Fibroblast of upper back skin (primary cell): Measurements from ENCODE around the gene ISLR.

ENCODE experiments used
- DNase-seq: peaks from one replicate; pipeline ENCODE4 v3.0.0-alpha.2; 2013

The ISLR gene

DNA sequence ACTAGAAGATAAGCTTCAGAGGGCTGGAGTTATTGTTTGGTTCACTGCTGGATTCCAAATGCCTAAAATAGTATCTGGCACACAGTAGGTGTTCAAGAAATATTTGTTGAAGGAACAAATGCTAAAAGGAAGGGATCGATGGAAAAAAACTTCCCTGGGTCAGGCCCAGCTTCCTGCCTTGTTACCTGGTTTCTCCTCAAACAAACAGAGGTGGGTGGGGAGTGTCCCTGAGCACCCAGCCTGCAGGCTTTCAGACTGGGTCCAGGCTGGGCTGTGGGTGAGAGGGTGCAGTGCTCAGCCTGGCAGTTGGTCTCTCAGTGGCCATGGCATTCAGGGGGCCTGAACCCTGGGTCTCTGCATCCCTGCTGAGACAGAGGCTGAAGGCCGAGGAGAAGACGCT is 43.4 kb downstream of the ISLR start:
- DNase-seq: no peak

DNA sequence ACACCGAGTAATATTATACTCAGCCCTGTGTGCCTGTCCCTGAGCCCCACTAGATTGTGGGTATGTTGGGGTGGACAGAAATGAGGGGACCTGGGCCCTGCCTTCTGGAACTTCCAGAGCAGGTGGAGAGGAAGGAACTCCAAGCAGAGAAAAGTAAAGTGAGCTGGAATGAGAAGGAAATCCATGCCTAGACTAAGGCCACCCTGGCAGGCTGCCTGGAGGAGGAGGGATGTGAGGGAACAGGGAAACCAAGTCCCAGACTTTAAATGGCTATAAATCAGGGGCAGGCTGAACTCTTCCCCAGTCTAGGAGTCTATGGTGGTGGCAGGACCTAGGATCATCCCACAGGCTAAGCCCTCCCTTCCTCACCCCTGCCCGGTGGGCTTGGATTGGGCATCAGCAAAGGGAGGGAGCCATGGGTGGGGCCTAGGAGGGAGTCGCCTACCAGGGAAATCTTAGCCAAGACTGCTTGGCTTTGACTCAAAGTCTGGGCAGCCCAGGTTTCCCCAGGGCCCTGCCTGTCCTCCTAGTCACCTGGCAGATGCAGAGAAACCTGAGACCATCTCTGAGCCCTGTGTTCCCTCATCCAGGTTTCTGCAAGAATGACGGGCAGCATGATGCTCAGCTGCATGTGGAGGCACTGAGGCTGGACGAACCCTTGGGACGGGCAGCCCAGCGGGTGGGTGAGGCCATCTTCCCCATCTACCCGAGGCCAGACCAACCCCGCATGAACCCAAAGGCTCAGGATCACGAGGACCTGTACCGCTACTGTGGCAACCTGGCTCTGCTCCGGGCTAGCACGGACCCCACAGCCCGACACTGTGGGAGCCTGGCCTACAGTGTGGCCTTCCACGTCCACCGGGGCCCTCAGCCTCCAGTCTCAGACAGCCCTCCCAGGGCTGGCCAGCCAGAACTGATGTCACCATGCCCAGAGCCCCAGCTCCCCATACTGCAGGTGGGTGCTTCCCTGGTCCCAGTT is 44.7 kb downstream of the ISLR start:
- DNase-seq: no peak

DNA sequence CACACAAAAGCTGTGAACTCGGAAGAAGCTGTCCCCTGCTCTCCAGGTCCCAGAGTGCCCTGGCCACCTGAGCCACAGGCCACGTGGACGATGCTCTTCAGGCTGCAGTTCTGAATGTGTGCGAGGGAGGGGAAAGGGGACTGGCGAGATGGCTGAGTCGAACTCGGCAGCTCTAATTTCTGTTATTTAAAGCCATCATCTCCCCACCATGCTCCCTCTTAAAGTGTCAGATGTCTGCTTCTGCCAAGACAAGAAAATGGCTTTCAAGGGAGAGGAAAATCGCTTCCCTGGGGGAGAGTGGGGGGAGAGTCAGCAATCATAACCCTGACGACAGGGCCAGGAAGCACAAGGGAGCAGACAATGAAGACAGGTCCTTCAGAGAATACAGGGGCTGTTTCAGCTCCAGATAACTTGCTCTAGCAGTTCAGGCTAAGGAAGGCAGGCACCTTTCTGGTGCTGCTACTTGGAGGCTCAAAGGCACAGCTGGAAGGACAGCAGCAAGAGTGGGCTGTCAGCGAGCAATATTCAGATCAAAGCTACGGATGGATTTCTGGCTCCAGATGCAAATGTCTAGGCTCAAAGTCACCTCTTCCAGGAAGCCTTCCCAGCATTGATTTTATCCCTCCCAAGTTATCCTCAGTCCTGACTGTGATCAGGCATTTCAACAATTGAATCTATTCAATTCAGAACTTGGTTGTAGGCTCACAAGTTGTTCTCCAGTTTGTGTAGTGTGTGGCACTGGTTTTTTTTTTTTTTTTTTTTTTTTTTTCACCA is 47.2 kb downstream of the ISLR start:
- DNase-seq: no peak

DNA sequence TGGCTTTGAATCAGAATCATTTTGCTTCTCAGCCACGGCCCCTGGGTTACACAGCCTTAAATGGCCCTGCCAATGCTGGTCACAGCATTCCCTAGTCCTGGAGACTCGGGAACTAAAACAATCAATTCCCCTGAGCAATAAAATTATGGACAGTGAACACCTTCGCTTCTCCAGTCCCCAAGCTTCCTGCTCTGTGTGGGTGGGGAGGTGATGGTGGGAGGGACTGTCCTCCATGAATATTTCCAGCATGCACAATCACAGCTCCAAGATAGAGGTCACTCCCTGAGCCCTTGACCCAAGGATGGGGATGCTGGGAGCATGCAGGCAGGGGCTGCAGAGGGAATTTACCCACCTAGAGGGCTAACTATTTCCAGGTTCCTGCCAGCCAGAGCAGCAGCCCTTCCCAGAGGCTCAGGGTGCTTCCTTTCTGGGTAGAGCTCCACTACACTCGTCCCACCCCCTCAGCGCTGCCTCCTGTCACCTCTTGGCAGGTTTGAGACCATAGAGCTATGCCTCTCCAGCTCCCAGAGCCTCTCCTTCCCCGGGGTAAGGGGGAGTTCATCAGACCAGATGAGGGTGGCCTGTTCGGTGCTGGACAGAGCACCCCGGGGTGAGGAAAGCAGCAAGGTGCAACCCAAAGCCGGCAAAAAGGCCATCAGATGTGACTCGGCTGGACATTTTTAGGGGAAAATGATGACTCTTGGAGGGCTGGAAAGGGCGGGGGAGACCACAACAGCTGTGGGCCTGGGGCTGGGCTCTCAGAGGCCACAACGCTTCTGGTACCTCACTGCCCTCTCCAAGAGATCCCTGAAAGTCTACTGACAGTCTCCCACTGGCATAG is 48.1 kb downstream of the ISLR start:
- DNase-seq: no peak

DNA sequence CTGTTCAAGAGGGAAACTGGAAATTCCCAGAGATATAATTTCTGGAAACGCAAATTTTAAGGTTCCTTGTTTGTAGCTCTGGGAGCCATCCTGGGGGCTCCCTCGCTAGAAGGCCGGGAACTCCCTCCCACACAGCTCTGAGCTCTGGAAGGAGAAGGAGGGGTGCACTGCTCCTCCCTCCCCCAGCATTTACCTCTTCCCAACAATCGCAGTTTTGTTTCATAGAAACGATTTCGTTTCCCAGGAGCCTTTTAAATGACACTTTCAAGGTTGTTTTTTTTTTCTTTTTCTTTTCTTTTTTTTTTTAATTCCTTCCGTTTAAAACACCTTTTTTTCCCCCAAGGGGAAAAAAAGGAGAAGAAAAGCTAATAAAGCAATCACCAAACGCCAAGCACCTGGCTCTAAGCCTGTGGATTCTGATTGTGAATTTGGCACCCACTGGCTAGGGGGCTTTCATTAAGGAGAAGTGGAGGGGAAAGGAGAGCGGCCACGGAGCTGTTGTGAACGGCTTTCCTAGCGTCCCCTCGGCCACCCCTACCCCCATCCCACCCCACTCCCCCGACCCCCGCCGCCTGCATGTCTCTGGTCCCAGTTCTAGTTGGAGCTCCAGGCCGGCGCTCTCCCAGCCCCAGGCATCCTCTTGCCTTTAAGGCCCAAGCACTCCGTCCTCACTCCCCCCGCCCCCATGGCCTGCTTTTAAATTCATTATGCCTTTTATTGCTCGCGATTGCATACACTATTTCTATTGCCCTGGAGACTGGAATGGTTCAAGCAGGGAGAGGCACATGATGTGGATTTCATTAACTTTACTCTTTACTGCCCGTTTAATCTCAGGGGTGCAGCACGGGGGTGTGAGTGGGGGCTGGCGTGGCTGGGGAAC is 49.0 kb downstream of the ISLR start:
- DNase-seq: no peak

DNA sequence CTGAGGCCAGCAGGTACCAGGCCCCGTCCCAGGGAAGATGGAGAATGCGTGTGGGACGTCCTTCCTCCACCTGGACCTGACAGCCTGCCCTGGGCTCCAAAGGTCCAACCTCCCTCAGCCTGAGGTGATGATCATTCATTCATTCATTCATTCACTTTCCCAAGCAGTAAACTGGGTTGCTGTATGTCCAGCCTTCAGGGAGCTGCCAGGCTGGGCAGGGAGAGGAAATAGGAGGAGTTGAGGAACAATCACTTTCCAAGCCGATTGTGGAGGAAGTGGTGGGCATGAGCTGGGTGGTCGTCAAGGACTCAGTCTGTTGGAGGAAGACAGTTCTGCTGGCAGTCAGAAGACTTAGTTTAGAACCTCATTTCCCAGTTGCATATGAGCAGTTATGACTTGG is 52.4 kb downstream of the ISLR start:
- DNase-seq: no peak
